Mesenteric fat pad (tissue), 1 donor: ENCODE measurements around the gene ENPEP. TPM values are rescaled to one million over a fixed set of nuclear protein-coding genes. Genes with fewer than 3 reads are reported as not detected.
"Not testable (repeated sequence)": the region's sequence is repeated elsewhere in the genome, so short reads cannot be mapped to it uniquely, and the experiment has no call there.

Experiments
- DNase-seq: peaks from one replicate; pipeline ENCODE4 v3.0.0-alpha.2; 2020; ENCODE audit warnings: low spot score
- total RNA-seq: library from RNA; stranded (reverse); fragmentation: NEBNext Ultra II Directional; extraction: Animal tissue kit (Norgen Biotek cat#: 25700); gene quantifications from one replicate; pipeline ENCODE4 v1.2.1, GENCODE V29; 2021
- donor health status: DM: yes; HTN: yes; CAD: no.

ENPEP gene
- total RNA-seq, 1 donor from 2014 or later, result 13.9 TPM

DNA sequence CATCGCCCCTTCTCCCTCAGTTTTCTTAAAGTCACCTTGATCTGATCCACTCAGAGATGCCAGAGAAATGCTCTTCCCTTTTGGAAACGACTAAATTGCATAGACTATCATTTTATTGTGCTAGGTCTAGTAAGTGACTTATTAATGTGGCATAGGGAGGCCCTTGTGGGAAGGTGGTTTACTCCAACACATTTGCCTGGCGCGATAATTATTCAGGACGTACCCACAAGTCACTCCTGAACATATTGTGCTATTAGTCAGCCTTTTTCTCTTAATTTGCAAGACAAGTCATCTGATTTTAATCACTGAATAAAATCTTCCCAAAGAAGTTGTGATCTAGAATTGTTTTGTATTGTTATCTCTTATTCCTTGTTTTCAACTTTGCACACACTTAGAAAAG lies 7.6 kb downstream of the ENPEP start:
- DNase-seq, result no peak

DNA sequence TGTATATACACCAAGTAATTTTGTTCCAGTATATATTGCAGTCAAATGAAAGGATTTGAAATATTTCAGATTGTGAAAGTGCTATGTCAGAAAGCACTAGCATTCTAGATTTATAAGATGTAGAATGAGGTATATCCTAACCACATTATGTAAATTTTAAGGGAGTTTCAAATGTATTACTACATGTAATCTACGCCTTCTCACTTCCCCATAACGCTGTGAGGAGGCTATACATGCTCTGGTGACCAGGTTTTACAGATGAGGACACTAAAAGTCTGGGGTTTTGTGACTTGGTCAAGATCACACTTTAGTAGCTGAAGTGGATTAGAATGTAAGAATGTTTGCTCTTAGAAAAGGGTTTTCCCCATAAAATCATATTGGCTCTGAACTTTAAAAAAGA lies 8.1 kb downstream of the ENPEP start:
- no peak for DNase-seq

DNA sequence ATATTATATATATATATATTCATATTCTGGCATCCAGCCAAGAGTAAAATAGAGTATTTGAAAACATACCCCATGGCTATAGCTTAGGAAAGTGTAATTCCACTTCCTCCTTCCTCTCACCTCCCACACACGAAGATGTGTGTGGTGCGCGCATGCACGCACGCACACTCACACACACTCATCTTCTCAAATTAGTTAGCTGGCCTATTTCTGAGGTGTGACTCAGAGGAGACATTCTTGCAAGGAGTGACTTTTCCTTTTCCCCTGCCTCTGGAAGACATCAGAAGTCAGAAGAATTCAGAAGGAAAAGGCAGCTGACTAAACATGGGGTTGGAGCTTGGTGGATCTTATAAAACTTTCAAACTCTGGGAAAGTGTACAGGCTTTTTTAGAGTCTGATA lies 8.8 kb downstream of the ENPEP start:
- DNase-seq, result no peak

DNA sequence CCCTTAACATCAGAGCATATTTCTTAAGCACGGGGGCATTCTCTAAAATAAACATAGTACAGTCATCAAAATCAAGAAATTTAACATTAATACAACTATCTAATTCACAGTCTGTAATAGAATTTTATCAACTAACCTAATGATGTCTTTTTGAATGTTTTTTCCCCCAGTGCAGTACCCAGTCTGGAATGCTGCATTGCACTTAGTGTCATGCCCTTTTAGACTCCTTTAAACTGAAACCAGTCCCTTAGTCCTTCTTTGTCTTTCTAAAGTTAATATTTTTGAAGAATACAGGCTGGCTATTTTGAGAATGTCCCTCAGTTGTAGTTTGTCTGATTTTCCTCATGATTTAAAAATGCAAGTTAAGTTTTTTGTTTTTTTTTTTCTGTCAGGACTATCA lies 9.5 kb downstream of the ENPEP start:
- no peak for DNase-seq

DNA sequence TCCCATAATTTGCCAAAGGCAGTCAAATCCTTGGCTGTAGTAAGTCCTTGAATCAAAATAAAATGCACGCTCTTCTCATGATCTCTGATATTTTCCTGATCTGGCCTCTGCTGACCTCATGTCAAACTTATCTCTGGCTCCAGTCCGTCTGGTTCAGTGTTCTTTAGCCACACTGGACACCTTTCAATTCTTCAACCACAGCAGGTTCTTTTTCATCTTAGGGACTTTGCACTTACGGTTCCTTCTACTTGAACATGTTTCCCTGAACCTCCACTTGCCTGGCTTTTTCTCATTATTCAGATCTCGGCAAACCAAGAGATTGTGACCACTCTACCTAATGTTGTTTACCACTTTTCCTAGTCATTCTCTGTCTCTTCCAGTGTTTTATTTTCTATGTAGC lies 10.3 kb downstream of the ENPEP start:
- no peak for DNase-seq

DNA sequence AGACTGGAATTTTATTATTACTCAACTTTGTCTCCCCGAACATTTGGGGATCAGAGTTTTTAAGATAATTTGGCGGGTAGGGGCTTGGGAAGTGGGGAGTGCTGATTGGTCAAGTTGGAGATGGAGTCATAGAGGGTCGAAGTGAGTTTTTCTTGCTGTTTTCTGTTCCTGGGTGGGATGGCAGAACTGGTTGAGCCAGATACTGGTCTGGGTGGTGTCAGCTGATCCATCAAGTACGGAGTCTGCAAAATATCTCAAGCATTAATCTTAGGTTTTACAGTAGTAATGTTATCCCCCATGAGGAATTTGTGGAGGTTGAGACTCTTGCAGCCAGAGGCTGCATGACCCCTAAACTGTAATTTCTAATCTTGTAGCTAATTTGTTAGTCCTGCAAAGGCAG lies 10.9 kb downstream of the ENPEP start:
- DNase-seq, result not testable (repeated sequence)

DNA sequence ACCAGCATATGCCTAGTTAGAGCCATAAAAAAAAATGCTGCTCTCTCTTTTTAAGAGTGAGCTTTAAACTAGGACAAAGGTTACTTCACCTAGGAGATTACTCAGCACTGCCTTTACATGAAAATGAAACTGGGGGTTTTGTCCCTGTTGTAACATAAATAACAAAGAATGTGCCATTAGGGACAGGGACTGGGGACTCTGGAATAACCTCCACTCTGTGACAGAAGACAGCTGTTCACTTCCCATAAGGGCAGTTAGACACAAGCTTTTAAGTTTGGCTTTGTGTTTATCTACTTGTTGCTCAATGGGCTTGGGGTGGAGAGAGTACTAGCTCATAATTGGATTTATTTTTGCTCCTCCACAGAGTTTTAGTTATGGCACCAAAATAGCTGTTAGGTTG lies 11.9 kb downstream of the ENPEP start:
- DNase-seq, result no peak

DNA sequence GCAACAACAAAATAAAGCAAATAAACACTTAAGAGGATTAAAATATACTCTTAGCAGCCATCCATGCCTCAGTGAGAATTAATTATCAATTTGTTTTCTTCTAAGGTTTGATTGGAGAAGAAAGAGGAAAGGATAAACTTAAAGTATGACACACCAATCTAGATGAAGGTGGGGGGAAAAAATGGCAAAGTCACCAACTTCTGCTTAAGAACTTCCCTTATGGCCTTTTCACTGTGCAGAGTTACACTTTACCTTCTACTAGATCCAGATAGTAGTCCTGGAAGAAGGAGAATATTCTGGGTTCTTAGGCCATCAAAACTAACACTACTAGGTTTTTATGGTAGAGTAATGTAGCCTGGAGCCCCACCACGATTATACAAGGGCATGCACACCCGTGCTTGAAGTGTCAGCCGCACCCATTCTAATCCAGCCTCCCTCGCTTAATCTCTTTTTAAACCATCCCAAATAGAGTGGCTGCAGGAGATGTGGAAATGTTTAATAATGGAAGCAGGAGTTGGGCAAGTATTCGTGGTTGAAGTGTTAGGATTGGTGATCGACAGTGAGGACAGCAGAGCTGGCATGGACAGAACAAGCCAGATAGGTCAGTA lies 14.1 kb downstream of the ENPEP start:
- no peak for DNase-seq

DNA sequence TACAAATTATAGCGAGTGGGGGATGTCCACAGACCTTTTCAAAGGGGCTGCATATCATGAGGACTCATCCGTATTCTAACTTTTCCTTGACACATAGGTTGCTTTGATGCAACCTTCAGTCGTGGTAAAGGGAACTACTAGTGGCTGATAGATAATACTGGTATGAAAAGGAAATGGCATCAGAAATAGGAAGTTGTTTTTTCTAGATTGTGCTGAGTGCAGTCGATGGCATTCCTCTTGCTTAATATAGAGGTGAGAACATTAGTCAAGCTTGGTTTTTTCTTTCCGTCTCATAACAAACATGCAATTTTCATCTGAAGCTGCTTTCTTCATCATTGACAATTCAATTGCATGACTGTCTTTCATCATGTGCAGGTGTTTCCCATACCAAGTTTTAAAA lies 16.6 kb downstream of the ENPEP start:
- DNase-seq, result no peak

DNA sequence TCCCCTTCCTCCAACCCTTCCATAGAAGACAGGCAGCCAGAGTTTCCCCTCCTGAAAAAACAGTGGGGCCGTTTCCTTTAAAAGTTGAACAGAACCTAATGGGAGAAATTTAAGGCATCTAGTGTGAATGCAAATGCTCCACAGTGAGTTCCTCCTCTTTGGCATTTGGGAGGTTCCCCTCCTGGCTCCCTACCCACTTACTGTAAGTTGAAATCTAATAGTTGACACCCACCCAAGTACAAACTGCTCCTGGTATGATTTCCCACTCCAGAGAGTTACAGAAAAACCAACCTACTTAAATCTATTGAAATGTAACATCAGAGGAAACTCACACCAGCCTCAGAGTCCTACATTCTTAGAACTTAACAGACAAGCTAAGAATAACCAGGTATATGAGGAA lies 17.6 kb downstream of the ENPEP start:
- no peak for DNase-seq

DNA sequence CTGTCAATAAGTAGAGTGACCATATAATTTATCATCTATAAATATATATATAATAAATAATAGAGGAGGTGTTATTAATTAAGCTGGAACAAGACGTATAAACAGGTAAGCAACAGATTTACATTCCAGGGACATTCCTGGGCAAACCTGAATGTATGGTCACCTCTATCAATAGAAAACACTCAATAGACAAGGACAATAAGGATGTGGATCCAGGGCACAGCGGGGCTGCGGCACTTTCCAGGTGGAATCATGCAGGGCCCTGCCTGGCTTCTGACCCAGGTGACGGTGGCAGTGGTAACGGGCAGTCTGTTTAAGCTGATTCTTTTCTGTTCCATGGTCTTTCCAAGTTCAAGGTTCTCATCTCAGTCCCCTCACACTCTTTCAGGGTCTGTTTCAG lies 22.5 kb downstream of the ENPEP start:
- DNase-seq, result no peak

DNA sequence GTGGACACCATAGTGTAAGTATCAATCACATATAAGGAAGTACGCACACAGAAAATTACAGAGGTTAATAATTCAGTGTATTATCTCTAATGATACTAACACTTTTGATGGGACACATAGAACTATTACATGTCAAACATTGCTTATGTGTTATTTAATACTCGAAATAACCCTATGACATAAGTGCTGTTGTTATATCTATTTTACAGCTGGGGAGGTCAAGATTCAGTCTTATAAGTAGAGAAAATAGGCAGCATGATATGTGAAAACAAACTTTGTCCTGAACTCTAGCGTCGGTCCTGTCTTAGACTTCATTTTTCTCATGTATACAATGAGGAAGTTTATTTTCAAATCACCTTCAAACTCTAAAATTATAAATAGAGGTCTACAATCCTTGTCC lies 23.2 kb downstream of the ENPEP start:
- DNase-seq, result no peak

DNA sequence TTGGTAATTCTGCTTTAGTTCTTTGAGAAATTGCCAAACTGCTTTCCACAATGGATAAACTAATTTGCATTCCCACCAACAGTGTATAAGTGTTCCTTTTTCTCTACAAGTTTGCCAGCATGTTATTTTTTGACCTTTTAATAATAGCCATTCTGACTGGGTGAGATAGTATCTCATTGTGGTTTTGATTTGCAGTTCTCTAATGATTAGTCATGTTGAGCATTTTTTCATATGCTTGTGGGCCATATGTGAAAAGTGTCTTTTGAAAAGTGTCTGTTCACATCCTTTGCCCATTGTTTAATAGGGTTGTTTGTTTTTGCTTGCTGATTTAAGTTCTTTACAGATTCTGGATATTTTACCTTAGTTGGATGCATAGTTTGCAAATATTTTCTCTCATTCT lies 25.9 kb downstream of the ENPEP start:
- no peak for DNase-seq

DNA sequence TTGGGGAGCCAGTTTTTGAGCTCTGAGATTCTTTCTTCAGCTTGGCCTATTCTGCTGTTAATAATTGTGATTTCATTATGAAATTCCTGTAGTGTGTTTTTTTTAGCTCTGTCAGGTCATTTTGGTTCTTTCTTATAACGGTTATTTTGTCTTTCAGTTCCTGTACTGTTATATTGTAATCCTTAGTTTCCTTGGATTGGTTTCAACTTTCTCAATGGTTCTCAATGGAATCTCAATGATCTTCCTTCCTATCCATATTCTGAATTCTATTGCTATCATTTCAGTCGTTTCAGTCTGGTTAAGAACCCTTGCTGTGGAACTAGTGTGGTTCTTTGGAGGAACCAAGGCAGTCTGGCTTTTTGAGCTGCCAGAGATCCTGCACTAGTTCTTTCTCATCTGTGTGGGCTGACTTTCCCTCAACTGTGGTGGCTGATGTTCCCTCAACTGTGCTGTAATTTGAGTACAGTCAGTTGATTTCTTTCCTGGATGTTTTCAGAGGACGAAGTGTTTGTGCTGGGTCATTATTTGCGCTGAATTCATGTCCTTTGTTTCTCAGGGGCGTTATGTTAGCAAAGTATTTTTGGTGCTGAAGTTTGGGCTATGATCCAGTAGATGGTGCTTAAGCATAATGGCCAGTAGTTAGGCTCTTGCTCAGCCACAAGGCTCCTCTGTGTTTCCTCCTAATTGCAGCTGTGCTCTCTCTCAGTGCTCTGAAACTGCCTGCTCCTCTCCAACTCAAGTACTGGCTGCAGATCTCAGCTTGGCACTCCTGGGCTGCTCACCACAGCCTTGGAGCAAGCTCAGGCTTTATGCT lies 27.5 kb downstream of the ENPEP start:
- DNase-seq, result no peak

DNA sequence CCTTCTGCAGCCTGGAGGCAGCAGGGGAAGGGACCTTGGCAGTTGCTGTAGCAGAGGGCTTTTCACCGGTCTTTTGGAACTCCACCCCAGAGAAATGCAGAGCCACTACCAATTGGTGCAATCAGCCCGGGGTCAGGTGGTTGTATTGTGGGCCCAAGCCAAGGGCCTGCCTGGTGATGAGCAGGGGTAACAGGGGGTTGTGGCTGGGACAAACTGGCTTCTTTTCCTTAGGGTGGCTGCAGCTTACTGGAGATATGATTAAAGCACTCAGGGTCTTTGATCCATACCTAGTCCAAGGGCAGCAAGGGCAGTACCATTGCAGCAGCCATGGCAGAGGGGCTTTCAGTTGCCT lies 28.1 kb downstream of the ENPEP start:
- no peak for DNase-seq

DNA sequence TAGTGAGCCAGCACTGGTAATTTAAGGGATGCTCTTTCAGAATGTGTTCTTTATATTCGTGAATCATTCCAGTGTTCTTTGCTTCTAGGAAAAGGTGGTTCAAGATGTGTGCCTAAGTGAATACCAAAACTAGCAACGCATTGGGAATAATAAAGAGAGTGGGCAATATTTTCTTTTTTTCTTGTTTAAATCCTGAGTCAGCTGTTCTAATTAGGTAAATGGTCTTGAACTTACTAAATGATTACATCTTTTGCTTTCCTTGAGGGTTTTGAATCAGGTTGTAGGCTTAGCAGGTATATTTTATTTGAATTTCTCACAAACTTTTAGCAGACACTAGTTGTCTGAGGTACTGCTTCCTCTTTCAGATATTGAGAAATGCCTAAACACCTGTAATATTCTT lies 29.5 kb downstream of the ENPEP start:
- no peak for DNase-seq

DNA sequence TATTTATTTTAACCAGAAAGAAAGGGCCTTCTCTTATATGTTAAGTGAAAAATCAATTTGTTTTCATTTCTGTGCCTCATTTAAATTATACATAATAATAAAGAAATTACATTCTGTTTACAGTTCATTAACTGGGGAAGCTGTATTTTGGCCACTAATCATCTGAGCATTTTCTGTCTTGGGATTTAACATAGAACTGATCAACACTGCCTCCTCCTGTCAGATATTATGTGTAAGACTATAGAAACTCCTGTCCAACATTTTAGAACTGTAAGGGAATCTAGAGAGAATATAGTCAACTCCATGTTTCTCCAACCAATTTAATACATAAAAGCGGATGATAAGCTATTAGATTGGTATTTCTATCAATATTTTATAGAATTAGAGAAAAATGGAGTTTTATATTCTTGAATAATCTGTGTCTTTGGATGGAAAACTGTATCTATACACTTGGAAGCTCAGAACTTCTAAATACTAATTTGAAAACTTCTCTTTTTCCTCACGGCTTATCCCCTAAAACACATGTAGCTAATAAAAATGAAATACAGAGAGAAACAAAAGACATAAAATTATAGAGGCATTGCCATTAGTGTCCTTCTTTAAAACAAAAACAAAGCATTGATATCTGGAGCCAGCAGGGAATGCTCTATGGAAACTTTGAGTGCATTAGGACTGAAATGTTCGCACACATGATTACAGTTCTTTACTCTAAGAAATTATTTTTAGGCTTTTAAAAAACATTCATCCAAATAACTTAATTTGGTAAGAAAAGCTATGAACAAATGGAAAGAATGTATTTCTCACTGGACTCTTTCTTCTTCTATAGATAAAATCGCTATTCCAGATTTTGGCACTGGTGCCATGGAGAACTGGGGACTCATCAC lies 33.1 kb downstream of the ENPEP start:
- no peak for DNase-seq

DNA sequence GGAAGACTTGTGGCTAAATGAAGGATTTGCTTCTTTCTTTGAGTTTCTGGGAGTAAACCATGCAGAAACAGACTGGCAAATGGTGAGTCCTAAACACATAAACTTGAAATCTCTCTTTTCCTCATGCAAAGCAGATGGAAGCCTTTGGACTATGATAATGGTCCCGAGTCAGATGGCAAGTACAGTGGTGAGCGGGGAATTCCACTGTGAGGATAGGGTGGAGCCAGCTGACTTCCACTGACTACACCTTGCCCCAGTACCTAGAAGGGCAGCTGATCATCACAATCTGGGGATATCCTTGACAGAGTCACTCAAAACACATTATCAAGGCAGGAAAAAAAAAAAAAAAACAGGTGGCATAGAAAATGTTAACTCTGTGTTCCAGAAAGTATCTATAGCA lies 34.3 kb downstream of the ENPEP start:
- no peak for DNase-seq

DNA sequence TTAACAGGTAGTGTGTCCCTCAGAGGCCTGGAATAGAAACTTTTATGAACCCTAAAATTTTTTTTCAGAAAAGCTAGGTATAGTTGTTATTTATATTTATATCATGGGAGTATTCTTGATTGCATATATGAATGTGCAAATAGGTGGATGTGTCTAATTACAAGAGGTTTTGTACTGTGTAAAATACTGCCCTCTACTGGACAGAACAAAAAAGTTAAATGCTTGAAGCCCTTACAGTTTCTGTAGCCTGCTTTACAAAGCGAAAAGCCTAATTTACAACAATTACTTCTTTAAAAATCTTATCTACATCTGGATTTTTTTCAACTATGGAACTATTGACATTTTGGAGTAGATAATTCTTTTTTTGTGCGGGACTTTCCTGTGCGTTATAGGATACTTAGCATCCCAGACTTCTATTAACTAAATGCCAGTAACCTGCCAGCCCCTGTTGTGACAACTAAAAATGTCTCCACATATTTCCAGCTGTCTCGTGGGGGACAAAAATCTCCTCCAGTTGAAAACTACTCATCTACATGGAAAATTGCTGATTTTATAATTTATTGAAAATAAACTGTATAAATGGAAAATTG lies 35.1 kb downstream of the ENPEP start:
- DNase-seq, result no peak

DNA sequence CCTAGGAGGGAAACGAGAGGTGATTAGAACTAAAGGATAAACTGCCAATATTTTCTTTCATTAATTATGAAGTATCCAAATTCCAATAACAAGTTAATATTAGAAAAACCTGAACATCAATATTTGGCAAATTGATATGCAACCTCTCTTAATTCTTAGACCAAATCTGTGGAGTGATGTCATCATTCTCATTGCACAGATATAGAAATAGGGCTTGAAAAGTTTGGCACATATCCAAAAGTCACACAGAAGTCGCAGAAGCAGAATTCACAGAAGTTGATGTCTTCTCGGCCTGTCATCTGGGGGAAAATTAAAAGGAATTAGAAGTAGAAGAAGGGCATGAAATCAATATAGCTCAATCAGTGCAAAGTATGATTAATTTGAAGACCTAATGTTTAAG lies 36.9 kb downstream of the ENPEP start:
- DNase-seq, result no peak

DNA sequence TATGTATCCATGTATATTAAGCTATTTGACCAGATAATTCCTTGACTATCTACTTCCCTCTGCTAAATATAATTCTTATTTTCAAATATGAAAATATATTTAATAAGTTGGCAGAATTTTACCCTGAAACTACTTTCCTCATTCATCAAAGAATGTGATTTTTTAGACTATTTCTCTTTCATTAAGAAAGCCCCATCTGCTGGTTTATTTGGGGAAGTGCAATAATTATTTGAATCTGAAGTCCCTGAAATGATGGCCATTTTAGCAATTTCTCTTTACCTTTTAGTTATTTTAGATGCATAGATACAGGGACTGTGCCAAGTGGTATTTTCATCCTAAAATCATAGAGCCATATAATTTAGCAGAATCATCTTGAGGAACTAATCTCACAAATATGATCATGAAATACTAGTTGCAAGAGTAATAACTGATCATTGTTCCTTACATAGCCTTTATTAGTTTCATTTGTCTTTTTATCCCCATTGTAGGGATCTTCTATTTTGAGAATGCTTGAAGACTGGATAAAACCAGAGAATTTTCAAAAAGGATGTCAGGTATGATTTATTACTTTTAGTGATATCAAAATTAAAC lies 39.0 kb downstream of the ENPEP start:
- DNase-seq, result no peak

DNA sequence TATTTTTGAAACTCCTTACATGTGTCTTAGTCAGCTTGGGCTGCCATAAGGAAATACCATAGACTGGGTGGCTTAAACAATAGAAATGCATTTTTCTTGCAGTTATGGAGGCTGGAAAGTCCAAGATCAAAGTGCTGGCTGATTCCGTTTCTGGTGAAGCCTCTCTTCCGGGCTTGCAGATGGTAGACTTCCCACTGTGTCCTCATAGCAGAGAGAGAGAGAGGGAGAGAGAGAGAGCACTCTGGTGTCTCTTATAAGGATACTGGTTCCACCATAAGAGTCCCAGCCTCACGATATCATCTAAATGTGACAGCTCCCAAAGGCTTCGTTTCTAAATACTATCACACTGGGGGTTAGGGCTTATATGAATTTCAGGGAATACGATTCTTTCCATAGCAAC lies 39.7 kb downstream of the ENPEP start:
- no peak for DNase-seq
